GM12878 (cell line): ENCODE data around the gene AP2B1. TPM values are rescaled to one million over a fixed set of nuclear protein-coding genes. Genes with fewer than 3 reads are reported as not detected.

Experiments used
- ATAC-seq: fragments of 200-7000 bp; cut with Tn5 transposase; 3 replicates; pipeline ENCODE4 v1.9.1; 2020; ENCODE audit warnings: mild to moderate bottlenecking, moderate library complexity
- BruUV-seq: library from RNA; stranded (reverse); fragments of 400-500 nt; replicated peaks from 2 replicates; lab custom pipeline; 2021; lab: Mats Ljungman, UMichigan
- CTCF ChIA-PET: fragments of 300-600 bp; sonication (Branson Sonifier 250); formaldehyde crosslinking; extraction: SDS; loops from one replicate; lab custom pipeline; 2021; ENCODE audit warnings: inconsistent platforms; lab: Yijun Ruan, JAX
- POLR2A ChIA-PET: fragments of 350-600 bp; formaldehyde crosslinking; extraction: SDS; loops from one replicate; lab custom pipeline; 2021; ENCODE audit warnings: inconsistent platforms; lab: Charles Lee
- RAD21 ChIA-PET: fragments of 300-600 bp; sonication (Branson Sonifier 250); formaldehyde crosslinking; loops from one replicate; lab custom pipeline; 2023; ENCODE audit warnings: antibody characterized with exemption; ENCODE audit not compliant: unreplicated experiment; lab: Charles Lee
- SMC1A ChIA-PET: fragments of 300-600 bp; sonication (Branson Sonifier 250); formaldehyde crosslinking; loops from one replicate; lab custom pipeline; 2023; ENCODE audit not compliant: unreplicated experiment, uncharacterized antibody; lab: Charles Lee
- DNase-seq: peaks from one replicate; pipeline ENCODE4 v3.0.0-alpha.2; 2011; ENCODE audit warnings: low read depth, low spot score
- FAIRE-seq: peaks from 3 replicates; lab custom pipeline; 2011; peaks lifted over from hg19 to GRCh38; lab: Jason Lieb, UNC
- H2AFZ ChIP-seq: 2 replicates; pipeline ENCODE4 v1.6.0; 2011; ENCODE audit warnings: low read depth, low read length, control low read depth; ENCODE audit not compliant: control insufficient read depth
- H3K27ac ChIP-seq: 2 replicates; pipeline ENCODE4 v1.5.1; 2011; ENCODE audit warnings: control low read depth; ENCODE audit not compliant: control insufficient read depth, insufficient read depth
- H3K27me3 ChIP-seq, 2 experiments: replicated peaks in 1 of 2; 2 replicates each; pipeline versions ENCODE4 v1.6.0 to v1.6.1; 2011; ENCODE audit warnings: low read length in 1 of 2; ENCODE audit not compliant: control insufficient read depth in 2 of 2, insufficient read depth in 2 of 2
- H3K36me3 ChIP-seq, 2 experiments: 2 replicates each; pipeline ENCODE4 v1.5.1; 2011; ENCODE audit warnings: low read length in 1 of 2; ENCODE audit not compliant: control insufficient read depth in 2 of 2, insufficient read depth in 2 of 2
- H3K4me1 ChIP-seq: 2 replicates; pipeline ENCODE4 v1.6.1; 2011; ENCODE audit warnings: mild to moderate bottlenecking, low read length, moderate library complexity, mixed read lengths; ENCODE audit not compliant: control insufficient read depth, insufficient read depth
- H3K4me2 ChIP-seq: 2 replicates; pipeline ENCODE4 v1.6.0; 2011; ENCODE audit warnings: control low read depth; ENCODE audit not compliant: control insufficient read depth, insufficient read depth
- H3K4me3 ChIP-seq: fragments of 200-600 bp; sonication (generic); 2 replicates; pipeline ENCODE4 v1.5.1; 2016
- H3K79me2 ChIP-seq: 2 replicates; pipeline ENCODE4 v1.6.0; 2011; ENCODE audit warnings: low read length; ENCODE audit not compliant: control insufficient read depth, insufficient read depth
- H3K9ac ChIP-seq: 2 replicates; pipeline ENCODE4 v1.8.0; 2011; ENCODE audit warnings: low read length, control low read depth, mixed read lengths; ENCODE audit not compliant: control insufficient read depth, insufficient read depth
- H3K9me3 ChIP-seq: replicated peaks from 3 replicates; pipeline ENCODE4 v1.5.1; 2011; ENCODE audit warnings: mild to moderate bottlenecking, low read length; ENCODE audit not compliant: control insufficient read depth, insufficient read depth
- H4K20me1 ChIP-seq: 2 replicates; pipeline ENCODE4 v1.6.0; 2011; ENCODE audit not compliant: control insufficient read depth, insufficient read depth
- CBX5 ChIP-seq: sonication (generic); IDR thresholded peaks from 2 replicates; pipeline ENCODE4 v1.6.1; 2016; ENCODE audit warnings: low read depth, moderate library complexity, mild to moderate bottlenecking, inconsistent platforms
- CHD4 ChIP-seq: fragments of 200-600 bp; sonication (generic); IDR thresholded peaks from 2 replicates; pipeline ENCODE4 v1.6.1; 2016; ENCODE audit warnings: mild to moderate bottlenecking
- EP300 ChIP-seq, 2 experiments: fragments of 150-350 bp in 1 of 2; IDR thresholded peaks; 2 replicates each; pipeline ENCODE4 v1.6.1; 2011 to 2012; ENCODE audit warnings: low read depth in 2 of 2, low read length in 2 of 2, borderline replicate concordance in 1 of 2, improper control_type of control experiment in 1 of 2, inconsistent platforms in 1 of 2; ENCODE audit not compliant: control insufficient read depth in 1 of 2
- IRF5 ChIP-seq: fragments of 450-650 bp; IDR thresholded peaks from 2 replicates; pipeline ENCODE4 v1.6.1; 2017; ENCODE audit warnings: borderline replicate concordance
- MYC ChIP-seq: IDR thresholded peaks from 2 replicates; pipeline ENCODE4 v1.6.1; 2011; ENCODE audit warnings: mild to moderate bottlenecking, low read length, moderate library complexity, inconsistent platforms; ENCODE audit not compliant: insufficient read depth, insufficient replicate concordance, insufficient read length, severe bottlenecking
- NR2F1 ChIP-seq: fragments of 450-650 bp; conservative IDR thresholded peaks from 2 replicates; pipeline ENCODE4 v1.6.1; 2017; ENCODE audit warnings: mild to moderate bottlenecking
- POLR2A ChIP-seq: IDR thresholded peaks from 2 replicates; pipeline ENCODE4 v1.6.1; 2011; ENCODE audit warnings: low read depth, mild to moderate bottlenecking, low read length
- RB1 ChIP-seq: fragments of 450-650 bp; formaldehyde crosslinking; IDR thresholded peaks from 2 replicates; pipeline ENCODE4 v1.6.1; 2017; ENCODE audit warnings: mild to moderate bottlenecking, borderline replicate concordance
- SPI1 ChIP-seq: IDR thresholded peaks from 2 replicates; pipeline ENCODE4 v1.6.1; 2011; ENCODE audit warnings: low read depth, mild to moderate bottlenecking, low read length, moderate library complexity, borderline replicate concordance; ENCODE audit not compliant: insufficient read depth
- STAT3 ChIP-seq: IDR thresholded peaks from 2 replicates; pipeline ENCODE4 v1.6.1; 2011; ENCODE audit warnings: low read depth, low read length, improper control_type of control experiment
- TAF1 ChIP-seq: IDR thresholded peaks from 2 replicates; pipeline ENCODE4 v1.6.1; 2011; ENCODE audit warnings: mild to moderate bottlenecking, low read depth, low read length, borderline replicate concordance
- TCF12 ChIP-seq: IDR thresholded peaks from 2 replicates; pipeline ENCODE4 v1.6.1; 2011; ENCODE audit warnings: low read depth, mild to moderate bottlenecking, low read length
- YBX1 ChIP-seq: fragments of 450-650 bp; IDR thresholded peaks from 2 replicates; pipeline ENCODE4 v1.6.1; 2016; ENCODE audit warnings: antibody characterized with exemption
- ZNF24 ChIP-seq: fragments of 450-650 bp; IDR thresholded peaks from 2 replicates; pipeline ENCODE4 v1.6.1; 2017; ENCODE audit warnings: antibody characterized with exemption, mild to moderate bottlenecking
- ZSCAN29 ChIP-seq: fragments of 450-650 bp; IDR thresholded peaks from 2 replicates; pipeline ENCODE4 v1.6.1; 2017; ENCODE audit warnings: mild to moderate bottlenecking, moderate library complexity
- WGBS: methylation state at CpG from one replicate; pipeline ENCODE4 v1.1.6; 2016; ENCODE audit warnings: low lambda C conversion rate; ENCODE audit not compliant: insufficient replicate concordance, insufficient coverage; ENCODE audit errors: missing lambda C conversion rate; 5-methylcytosine and 5-hydroxymethylcytosine counted together
- in situ Hi-C: fragments of 300-500 bp; cut with MboI; formaldehyde crosslinking; loops from 9 replicates; pipeline ENCODE4 v1.14.3; 2018; ENCODE audit warnings: mixed read lengths
- intact Hi-C: fragments of 100-400 bp; cut with micrococcal nuclease; formaldehyde crosslinking; loops from one replicate; pipeline ENCODE4 v1.14.2; 2022; ENCODE audit not compliant: unreplicated experiment
- polyA plus RNA-seq, 11 experiments: library from polyadenylated mRNA; depleted of rRNA in 4 of 11; unstranded in 6 of 11; stranded (reverse) in 5 of 11; fragments of >200 nt; fragmentation: Nextera tagmentation in 4 of 11; fragmentation: Illumina TruSeq in 1 of 11; extraction: Ambion mirVana in 4 of 11; extraction: Trizol in 1 of 11; gene quantifications; 1 replicate in 1 of 11; 2 replicates in 10 of 11; pipeline versions ENCODE4 v1.2.1 to v1.2.3, GENCODE V29; 2011 to 2016; ENCODE audit warnings: inconsistent platforms in 2 of 11, missing spikeins in 2 of 11, low read depth in 1 of 11
- total RNA-seq, 4 experiments: library from RNA; depleted of rRNA in 3 of 4; stranded (reverse); fragments of >200 nt in 3 of 4; fragmentation: Illumina TruSeq in 1 of 4; extraction: Trizol in 1 of 4; gene quantifications; 2 replicates each; pipeline versions ENCODE4 v1.2.1 to v1.2.3, GENCODE V29; 2013 to 2021
- TF ChIP-seq, protein P1 (sequence below): fragments of 450-650 bp; formaldehyde crosslinking; IDR thresholded peaks from 2 replicates; pipeline ENCODE4 v1.5.0; 2022; ENCODE audit warnings: mild to moderate bottlenecking, missing genetic modification characterization
- TF ChIP-seq, protein P2 (sequence below): fragments of 150-350 bp; IDR thresholded peaks from 2 replicates; pipeline ENCODE4 v1.6.1; 2016; ENCODE audit warnings: low read depth, low read length

The AP2B1 gene
- total and polyA plus RNA-seq, 10 of the 15 experiments (the other 5 are each of a cell fraction or from before 2014, with no cell fraction given): 18.6 to 112 (median 53.9) TPM

GRCh38 chr17:35653619-35654361 is 66.7 kb downstream of the AP2B1 start:
- FAIRE-seq (no peak), DNase-seq (no peak), ATAC-seq (no peak)
- Histone ChIP-seq H4K20me1 (no peaks in the 10 kb centered on the region), H2AFZ (no peak overlapping the region), H3K4me3 (no peak overlapping the region), H3K4me2 (no peak overlapping the region), H3K4me1 (no peaks in the 10 kb centered on the region), H3K9me3 (no peaks in the 10 kb centered on the region), H3K27me3 (no peaks in the 10 kb centered on the region), H3K79me2 (no peaks in the 10 kb centered on the region), H3K27ac (no peak overlapping the region), H3K9ac (no peak overlapping the region), H3K36me3 (peaks cover 5 to 13% of the 10 kb centered on the region in 2 experiments)
- ChIA-PET POLR2A (no interaction called here), SMC1A (interaction anchor here (1.0 to 1.2 kb wide), 2 partner anchors 12 to 43 kb away, joined by 4 to 5 read pairs; no protein-coding TSS in a partner anchor), CTCF (interaction anchor here (0.7 to 1.3 kb wide), 4 partner anchors 40 to 1517 kb away, joined by 3 to 6 read pairs (median 4); no protein-coding TSS in a partner anchor), RAD21 (no interaction called here)
- 86% methylated on average over 12 of the region's 12 CpGs for WGBS
- BruUV-seq: no TSS peak
- in situ Hi-C loops (no loop called here), intact Hi-C loops (no loop called here)
- TF ChIP-seq, protein P1, sequence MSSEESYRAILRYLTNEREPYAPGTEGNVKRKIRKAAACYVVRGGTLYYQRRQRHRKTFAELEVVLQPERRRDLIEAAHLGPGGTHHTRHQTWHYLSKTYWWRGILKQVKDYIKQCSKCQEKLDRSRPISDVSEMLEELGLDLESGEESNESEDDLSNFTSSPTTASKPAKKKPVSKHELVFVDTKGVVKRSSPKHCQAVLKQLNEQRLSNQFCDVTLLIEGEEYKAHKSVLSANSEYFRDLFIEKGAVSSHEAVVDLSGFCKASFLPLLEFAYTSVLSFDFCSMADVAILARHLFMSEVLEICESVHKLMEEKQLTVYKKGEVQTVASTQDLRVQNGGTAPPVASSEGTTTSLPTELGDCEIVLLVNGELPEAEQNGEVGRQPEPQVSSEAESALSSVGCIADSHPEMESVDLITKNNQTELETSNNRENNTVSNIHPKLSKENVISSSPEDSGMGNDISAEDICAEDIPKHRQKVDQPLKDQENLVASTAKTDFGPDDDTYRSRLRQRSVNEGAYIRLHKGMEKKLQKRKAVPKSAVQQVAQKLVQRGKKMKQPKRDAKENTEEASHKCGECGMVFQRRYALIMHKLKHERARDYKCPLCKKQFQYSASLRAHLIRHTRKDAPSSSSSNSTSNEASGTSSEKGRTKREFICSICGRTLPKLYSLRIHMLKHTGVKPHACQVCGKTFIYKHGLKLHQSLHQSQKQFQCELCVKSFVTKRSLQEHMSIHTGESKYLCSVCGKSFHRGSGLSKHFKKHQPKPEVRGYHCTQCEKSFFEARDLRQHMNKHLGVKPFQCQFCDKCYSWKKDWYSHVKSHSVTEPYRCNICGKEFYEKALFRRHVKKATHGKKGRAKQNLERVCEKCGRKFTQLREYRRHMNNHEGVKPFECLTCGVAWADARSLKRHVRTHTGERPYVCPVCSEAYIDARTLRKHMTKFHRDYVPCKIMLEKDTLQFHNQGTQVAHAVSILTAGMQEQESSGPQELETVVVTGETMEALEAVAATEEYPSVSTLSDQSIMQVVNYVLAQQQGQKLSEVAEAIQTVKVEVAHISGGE (CRISPR knock-in tag): no peak
- no peak for TF ChIP-seq CBX5
- TF ChIP-seq, protein P2, sequence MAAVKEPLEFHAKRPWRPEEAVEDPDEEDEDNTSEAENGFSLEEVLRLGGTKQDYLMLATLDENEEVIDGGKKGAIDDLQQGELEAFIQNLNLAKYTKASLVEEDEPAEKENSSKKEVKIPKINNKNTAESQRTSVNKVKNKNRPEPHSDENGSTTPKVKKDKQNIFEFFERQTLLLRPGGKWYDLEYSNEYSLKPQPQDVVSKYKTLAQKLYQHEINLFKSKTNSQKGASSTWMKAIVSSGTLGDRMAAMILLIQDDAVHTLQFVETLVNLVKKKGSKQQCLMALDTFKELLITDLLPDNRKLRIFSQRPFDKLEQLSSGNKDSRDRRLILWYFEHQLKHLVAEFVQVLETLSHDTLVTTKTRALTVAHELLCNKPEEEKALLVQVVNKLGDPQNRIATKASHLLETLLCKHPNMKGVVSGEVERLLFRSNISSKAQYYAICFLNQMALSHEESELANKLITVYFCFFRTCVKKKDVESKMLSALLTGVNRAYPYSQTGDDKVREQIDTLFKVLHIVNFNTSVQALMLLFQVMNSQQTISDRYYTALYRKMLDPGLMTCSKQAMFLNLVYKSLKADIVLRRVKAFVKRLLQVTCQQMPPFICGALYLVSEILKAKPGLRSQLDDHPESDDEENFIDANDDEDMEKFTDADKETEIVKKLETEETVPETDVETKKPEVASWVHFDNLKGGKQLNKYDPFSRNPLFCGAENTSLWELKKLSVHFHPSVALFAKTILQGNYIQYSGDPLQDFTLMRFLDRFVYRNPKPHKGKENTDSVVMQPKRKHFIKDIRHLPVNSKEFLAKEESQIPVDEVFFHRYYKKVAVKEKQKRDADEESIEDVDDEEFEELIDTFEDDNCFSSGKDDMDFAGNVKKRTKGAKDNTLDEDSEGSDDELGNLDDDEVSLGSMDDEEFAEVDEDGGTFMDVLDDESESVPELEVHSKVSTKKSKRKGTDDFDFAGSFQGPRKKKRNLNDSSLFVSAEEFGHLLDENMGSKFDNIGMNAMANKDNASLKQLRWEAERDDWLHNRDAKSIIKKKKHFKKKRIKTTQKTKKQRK: no peak
- TF ChIP-seq EP300 (IDR thresholded peaks at IDR 0.05; ENCODE audit: borderline replicate concordance in 1 of 2, control insufficient read depth in 1 of 2, low read depth in 2 of 2, low read length in 2 of 2): no peak
- TF ChIP-seq MYC: no peak
- no peak for TF ChIP-seq POLR2A
- TF ChIP-seq ZSCAN29: no peak
- no peak for TF ChIP-seq IRF5
- TF ChIP-seq SPI1: no peak
- TF ChIP-seq TAF1: no peak
- TF ChIP-seq STAT3: no peak
- no peak for TF ChIP-seq ZNF24
- TF ChIP-seq NR2F1: no peak
- TF ChIP-seq YBX1: no peak
- no peak for TF ChIP-seq RB1
- TF ChIP-seq TCF12: no peak
- no peak for TF ChIP-seq CHD4
